Measurements from ENCODE around the gene ETNK2. TPM values are rescaled to one million over a fixed set of nuclear protein-coding genes. Genes with fewer than 3 reads are reported as not detected.
A peak's percentile ranks its signal among the peaks of the same experiment; 100 is the strongest.

Gene ETNK2
- total RNA-seq: 10 to 100 TPM in 1 of 2 donors, 1 to 10 TPM in 1; 5.6 to 17.5 TPM

- H3K36me3 ChIP-seq: no peaks in the 10 kb centered on the region
- peak within 1 kb of the TSS; percentile 66 to 70 for H3K27ac ChIP-seq
- no peak for DNase-seq (ENCODE audit: low spot score)
Observed at GRCh38 chr1:204151552-204152309, at the start of gene ETNK2. TSS of gene ETNK2 (minus strand) at chr1:204152044. CDS start at chr1:204151852, 192 bp downstream.

GRCh38 chr1:204201348-204202040 lies 49.6 kb upstream of the ETNK2 start:
- H3K27me3 ChIP-seq: no peaks in the 10 kb centered on the region
- no peaks in the 10 kb centered on the region for H3K36me3 ChIP-seq
- DNase-seq (ENCODE audit: low spot score): no peak
- H3K27ac ChIP-seq: no peak overlapping the region
- no peak overlapping the region for H3K4me3 ChIP-seq
- peaks cover 0 to 18% of the 10 kb centered on the region in 2 donors for H3K4me1 ChIP-seq
- no peak for TF ChIP-seq CTCF (IDR thresholded peaks at IDR 0.05)
- H3K9me3 ChIP-seq: no peaks in the 10 kb centered on the region

More at GRCh38 chr1:204151552-204152309, at the start of gene ETNK2:
- TF ChIP-seq CTCF (IDR thresholded peaks at IDR 0.05): no peak
- H3K4me1 ChIP-seq: peaks cover 0 to 26% of the 10 kb centered on the region in 2 donors
- H3K9me3 ChIP-seq: no peaks in the 10 kb centered on the region
- H3K4me3 ChIP-seq: peak within 1 kb of the TSS; percentile 59 to 72
- H3K27me3 ChIP-seq: no peaks in the 10 kb centered on the region

GRCh38 chr1:204199579-204199978 lies 47.7 kb upstream of the ETNK2 start:
- no peaks in the 10 kb centered on the region for H3K9me3 ChIP-seq
- no peak for DNase-seq (ENCODE audit: low spot score)
- no peak overlapping the region for H3K4me3 ChIP-seq
- no peaks in the 10 kb centered on the region for H3K36me3 ChIP-seq
- no peak for TF ChIP-seq CTCF (IDR thresholded peaks at IDR 0.05)
- H3K27me3 ChIP-seq: no peaks in the 10 kb centered on the region
- peaks cover 0 to 18% of the 10 kb centered on the region in 2 donors for H3K4me1 ChIP-seq
- peak overlapping the region in 1 of 2 donors; percentile 69 for H3K27ac ChIP-seq

- TF ChIP-seq CTCF (IDR thresholded peaks at IDR 0.05): peak in 1 of 2 donors; percentile 12
- Histone ChIP-seq H3K4me1 (peaks cover 0 to 18% of the 10 kb centered on the region in 2 donors), H3K27ac (peak overlapping the region in 1 of 2 donors; percentile 69), H3K4me3 (no peak overlapping the region), H3K9me3 (no peaks in the 10 kb centered on the region), H3K36me3 (no peaks in the 10 kb centered on the region), H3K27me3 (no peaks in the 10 kb centered on the region)
- DNase-seq (ENCODE audit: low spot score): no peak
Observed at GRCh38 chr1:204198348-204199340, 46.8 kb upstream of the ETNK2 start.

GRCh38 chr1:204197068-204197467 lies 45.2 kb upstream of the ETNK2 start:
- DNase-seq (ENCODE audit: low spot score): no peak
- no peak overlapping the region for H3K4me3 ChIP-seq
- no peak overlapping the region for H3K27ac ChIP-seq
- no peaks in the 10 kb centered on the region for H3K9me3 ChIP-seq
- no peaks in the 10 kb centered on the region for H3K36me3 ChIP-seq
- H3K27me3 ChIP-seq: no peaks in the 10 kb centered on the region
- no peak for TF ChIP-seq CTCF (IDR thresholded peaks at IDR 0.05)
- peaks cover 0 to 18% of the 10 kb centered on the region in 2 donors for H3K4me1 ChIP-seq
